GM21367 (cell line): Measurements from ENCODE around the gene MAN1A2.
"Not testable (repeated sequence)": the region's sequence is repeated elsewhere in the genome, so short reads cannot be mapped to it uniquely, and the experiment has no call there.

Experiments
- ATAC-seq: cut with Tn5 transposase; IDR thresholded peaks from one replicate; pipeline ENCODE4 v1.9.1; 2021; ENCODE audit not compliant: unreplicated experiment

MAN1A2 gene

GRCh38 chr1:117396636-117397035, 29.4 kb downstream of the MAN1A2 start:
- no peak for ATAC-seq

GRCh38 chr1:117398957-117399356, 31.7 kb downstream of the MAN1A2 start:
- no peak for ATAC-seq

GRCh38 chr1:117401761-117402160, 34.5 kb downstream of the MAN1A2 start:
- no peak for ATAC-seq

- ATAC-seq: no peak
Measured at GRCh38 chr1:117403597-117403996, 36.3 kb downstream of the MAN1A2 start.

- ATAC-seq: no peak
Measured at GRCh38 chr1:117405042-117405441, 37.8 kb downstream of the MAN1A2 start.

GRCh38 chr1:117412472-117412871, 45.2 kb downstream of the MAN1A2 start:
- ATAC-seq: no peak

- ATAC-seq: no peak
Measured at GRCh38 chr1:117413412-117413811, 46.2 kb downstream of the MAN1A2 start.

- no peak for ATAC-seq
Measured at GRCh38 chr1:117414943-117415342, 47.7 kb downstream of the MAN1A2 start.

GRCh38 chr1:117416004-117416403, 48.8 kb downstream of the MAN1A2 start:
- ATAC-seq: no peak

GRCh38 chr1:117416546-117417125, 49.4 kb downstream of the MAN1A2 start:
- ATAC-seq: no peak

- ATAC-seq: no peak
Measured at GRCh38 chr1:117425050-117425734, 57.9 kb downstream of the MAN1A2 start.

GRCh38 chr1:117427297-117427696, 60.0 kb downstream of the MAN1A2 start:
- ATAC-seq: no peak

GRCh38 chr1:117433943-117434342, 66.7 kb downstream of the MAN1A2 start:
- no peak for ATAC-seq

GRCh38 chr1:117436513-117436912, 69.3 kb downstream of the MAN1A2 start:
- ATAC-seq: no peak

- no peak for ATAC-seq
Measured at GRCh38 chr1:117447661-117448060, 80.4 kb downstream of the MAN1A2 start.

- ATAC-seq: no peak
Measured at GRCh38 chr1:117452216-117452615, 85.0 kb downstream of the MAN1A2 start.

GRCh38 chr1:117453958-117454357, 86.7 kb downstream of the MAN1A2 start:
- no peak for ATAC-seq

- not testable (repeated sequence) for ATAC-seq
Measured at GRCh38 chr1:117458410-117458809, 91.2 kb downstream of the MAN1A2 start.

- ATAC-seq: no peak
Measured at GRCh38 chr1:117466761-117467160, 99.5 kb downstream of the MAN1A2 start.

GRCh38 chr1:117467336-117467735, 100.1 kb downstream of the MAN1A2 start:
- no peak for ATAC-seq

- ATAC-seq: no peak
Measured at GRCh38 chr1:117473063-117473462, 105.8 kb downstream of the MAN1A2 start.

GRCh38 chr1:117475495-117475894, 108.2 kb downstream of the MAN1A2 start:
- ATAC-seq: not testable (repeated sequence)

- ATAC-seq: no peak
Measured at GRCh38 chr1:117479086-117479485, 111.8 kb downstream of the MAN1A2 start.
